ENCODE data around the gene ZNF385C. TPM values are rescaled to one million over a fixed set of nuclear protein-coding genes. Genes with fewer than 3 reads are reported as not detected.

ZNF385C gene
- total RNA-seq, 1 experiment from 2014 or later: 2.8 TPM

GRCh38 chr17:42047343-42047742 is 50.9 kb downstream of the ZNF385C start:
- H2BK120ac ChIP-seq (ENCODE audit: low read depth, low read length, poor library complexity, severe bottlenecking): no peak overlapping the region
- no peak overlapping the region for H3K9ac ChIP-seq (ENCODE audit: extremely low read depth, insufficient read length, low read length)
- no peak overlapping the region for H3K23ac ChIP-seq (ENCODE audit: insufficient read length, low read depth, low read length)
- no peak overlapping the region for H4K5ac ChIP-seq (ENCODE audit: insufficient read length, low read depth, low read length)
- no peaks in the 10 kb centered on the region for H3K79me2 ChIP-seq (ENCODE audit: insufficient read depth, low read length)
- no peak overlapping the region for H3K4me2 ChIP-seq (ENCODE audit: insufficient read depth, insufficient read length, low read length)
- Mint-ChIP-seq H3K4me3 (no peak overlapping the region), H3K27me3 (ENCODE audit: low read depth) (peaks cover 22% of the 10 kb centered on the region), H3K27ac (no peak overlapping the region), H3K9me3 (no peaks in the 10 kb centered on the region), H3K36me3 (ENCODE audit: insufficient read depth in 1 of 3, low read depth in 3 of 3) (no peaks in the 10 kb centered on the region; a peak in 1 of 7 replicates), H3K4me1 (peaks cover 24 to 30% of the 10 kb centered on the region in 2 experiments)
- no peak overlapping the region for H2BK20ac ChIP-seq (ENCODE audit: low read depth, low read length, poor library complexity, severe bottlenecking)
- H3K27ac ChIP-seq (ENCODE audit: insufficient read length, low read depth, low read length): no peak overlapping the region
- no peak overlapping the region for H3T11ph ChIP-seq (ENCODE audit: low read length)
- DNase-seq: no peak
- H4K91ac ChIP-seq (ENCODE audit: insufficient read length, low read depth, low read length): no peak overlapping the region
- H4K8ac ChIP-seq (replicated peaks; ENCODE audit: insufficient read length, low read depth, low read length): no peak overlapping the region
- no peak overlapping the region for H3K18ac ChIP-seq (ENCODE audit: insufficient read length, low read depth, low read length)
- peaks cover 9% of the 10 kb centered on the region for H3K23me2 ChIP-seq (ENCODE audit: insufficient read length, low read depth, low read length, poor library complexity, severe bottlenecking)
- no peak overlapping the region for H3K56ac ChIP-seq (ENCODE audit: insufficient read length, low read depth, low read length)
- peaks cover 7% of the 10 kb centered on the region; the same call in 1 of the 2 replicates for H3K4me1 ChIP-seq (ENCODE audit: insufficient read depth, low read length)
- H3K14ac ChIP-seq (ENCODE audit: insufficient read depth, low read length): no peak overlapping the region
- TF ChIP-seq, protein P1, sequence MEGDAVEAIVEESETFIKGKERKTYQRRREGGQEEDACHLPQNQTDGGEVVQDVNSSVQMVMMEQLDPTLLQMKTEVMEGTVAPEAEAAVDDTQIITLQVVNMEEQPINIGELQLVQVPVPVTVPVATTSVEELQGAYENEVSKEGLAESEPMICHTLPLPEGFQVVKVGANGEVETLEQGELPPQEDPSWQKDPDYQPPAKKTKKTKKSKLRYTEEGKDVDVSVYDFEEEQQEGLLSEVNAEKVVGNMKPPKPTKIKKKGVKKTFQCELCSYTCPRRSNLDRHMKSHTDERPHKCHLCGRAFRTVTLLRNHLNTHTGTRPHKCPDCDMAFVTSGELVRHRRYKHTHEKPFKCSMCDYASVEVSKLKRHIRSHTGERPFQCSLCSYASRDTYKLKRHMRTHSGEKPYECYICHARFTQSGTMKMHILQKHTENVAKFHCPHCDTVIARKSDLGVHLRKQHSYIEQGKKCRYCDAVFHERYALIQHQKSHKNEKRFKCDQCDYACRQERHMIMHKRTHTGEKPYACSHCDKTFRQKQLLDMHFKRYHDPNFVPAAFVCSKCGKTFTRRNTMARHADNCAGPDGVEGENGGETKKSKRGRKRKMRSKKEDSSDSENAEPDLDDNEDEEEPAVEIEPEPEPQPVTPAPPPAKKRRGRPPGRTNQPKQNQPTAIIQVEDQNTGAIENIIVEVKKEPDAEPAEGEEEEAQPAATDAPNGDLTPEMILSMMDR (conservative IDR thresholded peaks at IDR 0.05): no peak
- WGBS (ENCODE audit: extremely low coverage, insufficient read length, low lambda C conversion rate): no CpG with 5 or more reads among the region's 12 CpGs
- no peaks in the 10 kb centered on the region for H3K9me3 ChIP-seq (ENCODE audit: control insufficient read depth, low read depth, low read length)
- no peak overlapping the region for H2BK15ac ChIP-seq (ENCODE audit: low read depth, low read length)
- H2BK5ac ChIP-seq (ENCODE audit: insufficient read length, low read length): no peak overlapping the region
- H3K27me3 ChIP-seq (ENCODE audit: insufficient read depth, low read length): no peaks in the 10 kb centered on the region
- H2AFZ ChIP-seq (ENCODE audit: low read length): no peak overlapping the region
- H3K79me1 ChIP-seq (ENCODE audit: insufficient read depth, low read depth, low read length, poor library complexity, severe bottlenecking): no peaks in the 10 kb centered on the region
- H2AK5ac ChIP-seq (ENCODE audit: insufficient read length, low read length): no peak overlapping the region
- no peaks in the 10 kb centered on the region for H4K20me1 ChIP-seq (ENCODE audit: control insufficient read depth, insufficient read depth, insufficient read length)
- no peak overlapping the region for H2BK12ac ChIP-seq (ENCODE audit: insufficient read length, low read depth, low read length)
- H3K4ac ChIP-seq (ENCODE audit: low read depth, low read length): no peak overlapping the region

All from H9 (cell line).